ENCODE data around the gene ADGRL3.

Gene ADGRL3

DNA sequence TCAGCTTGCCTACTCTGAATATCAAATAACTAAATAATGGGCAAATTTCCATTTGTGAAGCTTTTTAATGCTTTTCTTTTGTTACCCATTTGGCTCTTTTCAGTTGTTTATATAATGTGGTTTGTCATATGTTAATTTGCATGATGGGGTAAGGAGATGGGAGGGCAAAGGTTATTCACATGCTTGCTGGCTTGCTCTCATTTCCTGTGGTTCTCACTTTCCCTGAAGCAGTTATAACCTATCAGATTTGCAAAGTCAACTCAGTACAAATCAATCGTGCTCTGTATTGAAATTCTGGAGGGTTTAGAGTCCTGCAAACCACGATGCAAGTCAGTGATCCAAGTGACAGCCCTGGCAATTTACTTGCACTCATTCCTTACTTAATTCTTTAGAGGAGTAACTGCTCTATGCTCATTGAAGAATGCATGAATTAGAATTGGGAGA lies 711.2 kb downstream of the ADGRL3 start:
- no peak overlapping the region for H3K27ac ChIP-seq (ENCODE audit: extremely low read depth, low read depth, low read length)
- no peaks in the 10 kb centered on the region for H3K4me1 ChIP-seq (ENCODE audit: control insufficient read depth, insufficient read depth, low read length)
- ChIA-PET POLR2A (no interaction called here), CTCF (no interaction called here)
- TF ChIP-seq, protein P1, sequence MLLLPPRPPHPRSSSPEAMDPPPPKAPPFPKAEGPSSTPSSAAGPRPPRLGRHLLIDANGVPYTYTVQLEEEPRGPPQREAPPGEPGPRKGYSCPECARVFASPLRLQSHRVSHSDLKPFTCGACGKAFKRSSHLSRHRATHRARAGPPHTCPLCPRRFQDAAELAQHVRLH (tag by site-specific recombination; IDR thresholded peaks at IDR 0.05) = no peak
- TF ChIP-seq, protein P2, sequence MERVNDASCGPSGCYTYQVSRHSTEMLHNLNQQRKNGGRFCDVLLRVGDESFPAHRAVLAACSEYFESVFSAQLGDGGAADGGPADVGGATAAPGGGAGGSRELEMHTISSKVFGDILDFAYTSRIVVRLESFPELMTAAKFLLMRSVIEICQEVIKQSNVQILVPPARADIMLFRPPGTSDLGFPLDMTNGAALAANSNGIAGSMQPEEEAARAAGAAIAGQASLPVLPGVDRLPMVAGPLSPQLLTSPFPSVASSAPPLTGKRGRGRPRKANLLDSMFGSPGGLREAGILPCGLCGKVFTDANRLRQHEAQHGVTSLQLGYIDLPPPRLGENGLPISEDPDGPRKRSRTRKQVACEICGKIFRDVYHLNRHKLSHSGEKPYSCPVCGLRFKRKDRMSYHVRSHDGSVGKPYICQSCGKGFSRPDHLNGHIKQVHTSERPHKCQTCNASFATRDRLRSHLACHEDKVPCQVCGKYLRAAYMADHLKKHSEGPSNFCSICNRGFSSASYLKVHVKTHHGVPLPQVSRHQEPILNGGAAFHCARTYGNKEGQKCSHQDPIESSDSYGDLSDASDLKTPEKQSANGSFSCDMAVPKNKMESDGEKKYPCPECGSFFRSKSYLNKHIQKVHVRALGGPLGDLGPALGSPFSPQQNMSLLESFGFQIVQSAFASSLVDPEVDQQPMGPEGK (tag by site-specific recombination; IDR thresholded peaks at IDR 0.05) = no peak
- TF ChIP-seq TCF7L2 (IDR thresholded peaks at IDR 0.05; ENCODE audit: borderline replicate concordance, low read depth, low read length) = no peak
- TF ChIP-seq, protein P3, sequence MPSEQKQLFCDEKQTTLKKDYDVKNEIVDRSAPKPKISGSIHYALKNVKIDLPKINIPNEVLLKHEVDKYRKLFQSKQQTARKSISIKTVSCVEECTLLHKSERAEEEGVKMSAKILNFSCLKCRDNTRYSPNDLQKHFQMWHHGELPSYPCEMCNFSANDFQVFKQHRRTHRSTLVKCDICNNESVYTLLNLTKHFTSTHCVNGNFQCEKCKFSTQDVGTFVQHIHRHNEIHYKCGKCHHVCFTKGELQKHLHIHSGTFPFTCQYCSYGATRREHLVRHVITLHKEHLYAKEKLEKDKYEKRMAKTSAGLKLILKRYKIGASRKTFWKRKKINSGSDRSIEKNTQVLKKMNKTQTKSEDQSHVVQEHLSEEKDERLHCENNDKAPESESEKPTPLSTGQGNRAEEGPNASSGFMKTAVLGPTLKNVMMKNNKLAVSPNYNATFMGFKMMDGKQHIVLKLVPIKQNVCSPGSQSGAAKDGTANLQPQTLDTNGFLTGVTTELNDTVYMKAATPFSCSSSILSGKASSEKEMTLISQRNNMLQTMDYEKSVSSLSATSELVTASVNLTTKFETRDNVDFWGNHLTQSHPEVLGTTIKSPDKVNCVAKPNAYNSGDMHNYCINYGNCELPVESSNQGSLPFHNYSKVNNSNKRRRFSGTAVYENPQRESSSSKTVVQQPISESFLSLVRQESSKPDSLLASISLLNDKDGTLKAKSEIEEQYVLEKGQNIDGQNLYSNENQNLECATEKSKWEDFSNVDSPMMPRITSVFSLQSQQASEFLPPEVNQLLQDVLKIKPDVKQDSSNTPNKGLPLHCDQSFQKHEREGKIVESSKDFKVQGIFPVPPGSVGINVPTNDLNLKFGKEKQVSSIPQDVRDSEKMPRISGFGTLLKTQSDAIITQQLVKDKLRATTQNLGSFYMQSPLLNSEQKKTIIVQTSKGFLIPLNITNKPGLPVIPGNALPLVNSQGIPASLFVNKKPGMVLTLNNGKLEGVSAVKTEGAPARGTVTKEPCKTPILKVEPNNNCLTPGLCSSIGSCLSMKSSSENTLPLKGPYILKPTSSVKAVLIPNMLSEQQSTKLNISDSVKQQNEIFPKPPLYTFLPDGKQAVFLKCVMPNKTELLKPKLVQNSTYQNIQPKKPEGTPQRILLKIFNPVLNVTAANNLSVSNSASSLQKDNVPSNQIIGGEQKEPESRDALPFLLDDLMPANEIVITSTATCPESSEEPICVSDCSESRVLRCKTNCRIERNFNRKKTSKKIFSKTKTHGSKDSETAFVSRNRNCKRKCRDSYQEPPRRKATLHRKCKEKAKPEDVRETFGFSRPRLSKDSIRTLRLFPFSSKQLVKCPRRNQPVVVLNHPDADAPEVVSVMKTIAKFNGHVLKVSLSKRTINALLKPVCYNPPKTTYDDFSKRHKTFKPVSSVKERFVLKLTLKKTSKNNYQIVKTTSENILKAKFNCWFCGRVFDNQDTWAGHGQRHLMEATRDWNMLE (tag by site-specific recombination; conservative IDR thresholded peaks at IDR 0.05; ENCODE audit: low read depth) = no peak
- TF ChIP-seq ZNF302 (tag by site-specific recombination; IDR thresholded peaks at IDR 0.05; ENCODE audit: low read depth) = no peak
- no peak for TF ChIP-seq PRDM1 (tag by site-specific recombination; IDR thresholded peaks at IDR 0.05)
- TF ChIP-seq, protein P4, sequence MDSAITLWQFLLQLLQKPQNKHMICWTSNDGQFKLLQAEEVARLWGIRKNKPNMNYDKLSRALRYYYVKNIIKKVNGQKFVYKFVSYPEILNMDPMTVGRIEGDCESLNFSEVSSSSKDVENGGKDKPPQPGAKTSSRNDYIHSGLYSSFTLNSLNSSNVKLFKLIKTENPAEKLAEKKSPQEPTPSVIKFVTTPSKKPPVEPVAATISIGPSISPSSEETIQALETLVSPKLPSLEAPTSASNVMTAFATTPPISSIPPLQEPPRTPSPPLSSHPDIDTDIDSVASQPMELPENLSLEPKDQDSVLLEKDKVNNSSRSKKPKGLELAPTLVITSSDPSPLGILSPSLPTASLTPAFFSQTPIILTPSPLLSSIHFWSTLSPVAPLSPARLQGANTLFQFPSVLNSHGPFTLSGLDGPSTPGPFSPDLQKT (IDR thresholded peaks at IDR 0.05; ENCODE audit: borderline replicate concordance, low read depth, low read length) = no peak
- no peak for TF ChIP-seq ZNF621 (tag by site-specific recombination; IDR thresholded peaks at IDR 0.05)
- TF ChIP-seq SETDB1 (IDR thresholded peaks at IDR 0.05; ENCODE audit: insufficient read length, low read length) = no peak
- TF ChIP-seq ZNF221 (tag by site-specific recombination; IDR thresholded peaks at IDR 0.05; ENCODE audit: borderline replicate concordance) = no peak
- TF ChIP-seq ZNF174 (tag by site-specific recombination; IDR thresholded peaks at IDR 0.05) = no peak
- no peak for TF ChIP-seq ZNF521 (tag by site-specific recombination; IDR thresholded peaks at IDR 0.05)
- no peak for TF ChIP-seq ZSCAN23 (tag by site-specific recombination; IDR thresholded peaks at IDR 0.05)
- TF ChIP-seq ZNF266 (tag by site-specific recombination; IDR thresholded peaks at IDR 0.05; ENCODE audit: low read depth) = no peak
- no peak for TF ChIP-seq MZF1 (tag by site-specific recombination; IDR thresholded peaks at IDR 0.05; ENCODE audit: borderline replicate concordance)
- no peak for TF ChIP-seq ZNF560 (tag by site-specific recombination; IDR thresholded peaks at IDR 0.05; ENCODE audit: borderline replicate concordance)
- no peak for TF ChIP-seq ZNF19 (tag by site-specific recombination; IDR thresholded peaks at IDR 0.05; ENCODE audit: low read depth)
- TF ChIP-seq ZNF354C (tag by site-specific recombination; IDR thresholded peaks at IDR 0.05; ENCODE audit: borderline replicate concordance, low read depth) = no peak
- no peak overlapping the region for H3K4me3 ChIP-seq (ENCODE audit: low read depth, low read length)
- H3K36me3 ChIP-seq (ENCODE audit: control insufficient read depth in 2 of 2, insufficient read depth in 1 of 2, low read length in 2 of 2) = no peaks in the 10 kb centered on the region
- H3K9me3 ChIP-seq (ENCODE audit: control insufficient read depth, insufficient read depth, low read depth, low read length) = no peaks in the 10 kb centered on the region

Data from HEK293 (cell line).